GM21529 (cell line): ENCODE data around the gene MADD.

Source experiments
- ATAC-seq: cut with Tn5 transposase; IDR thresholded peaks from one replicate; pipeline ENCODE4 v1.9.1; 2021; ENCODE audit not compliant: unreplicated experiment

MADD gene

DNA sequence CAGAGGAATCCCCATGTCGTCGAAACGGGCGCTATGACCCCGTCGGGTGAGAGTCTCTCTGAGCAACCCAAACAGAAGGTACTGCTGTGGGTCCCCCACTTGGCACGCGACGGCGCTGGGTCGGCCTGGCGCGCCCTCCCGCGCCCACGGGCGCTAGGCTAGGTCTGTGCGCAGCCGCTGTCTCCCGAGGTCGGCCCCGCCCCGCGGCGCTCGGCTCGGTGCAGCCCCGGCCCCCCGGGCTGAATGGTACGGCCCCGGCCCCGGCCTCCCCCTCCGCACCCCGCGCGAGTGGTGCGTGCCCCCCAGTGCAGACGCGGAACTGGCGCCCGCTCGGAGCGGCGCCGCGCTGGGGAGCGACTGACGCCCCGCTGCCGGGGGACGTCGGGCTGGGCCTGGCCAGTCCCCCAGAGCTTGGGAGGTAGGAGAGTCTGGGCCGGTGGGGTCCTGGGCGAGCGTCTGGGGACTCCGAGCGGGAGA is at the start of gene MADD:
Gene MADD, plus strand, starts transcription at position 305 of the 477 bp plus-strand sequence.
- peak; percentile 73 for ATAC-seq

DNA sequence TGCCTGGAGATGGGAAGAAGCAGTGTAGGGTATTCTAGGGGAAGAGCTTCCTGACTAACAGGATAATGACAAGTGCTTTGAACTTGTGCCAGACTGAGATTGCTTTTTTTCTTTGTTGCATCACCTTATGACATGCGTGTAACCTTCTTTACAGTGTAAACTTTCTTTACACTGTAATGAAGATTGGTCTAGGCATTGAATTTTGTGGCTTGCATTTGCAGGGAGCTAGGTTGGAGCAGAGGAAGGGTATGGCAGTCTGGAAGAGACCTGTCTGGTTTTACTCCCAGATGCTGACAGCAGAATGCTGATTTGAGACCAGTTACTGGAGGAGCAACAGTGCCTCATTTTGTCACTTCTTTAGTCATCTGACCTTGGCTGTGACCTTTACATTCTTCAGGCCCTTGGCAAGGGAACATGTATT is 49.5 kb upstream of the MADD start:
- ATAC-seq, result no peak

DNA sequence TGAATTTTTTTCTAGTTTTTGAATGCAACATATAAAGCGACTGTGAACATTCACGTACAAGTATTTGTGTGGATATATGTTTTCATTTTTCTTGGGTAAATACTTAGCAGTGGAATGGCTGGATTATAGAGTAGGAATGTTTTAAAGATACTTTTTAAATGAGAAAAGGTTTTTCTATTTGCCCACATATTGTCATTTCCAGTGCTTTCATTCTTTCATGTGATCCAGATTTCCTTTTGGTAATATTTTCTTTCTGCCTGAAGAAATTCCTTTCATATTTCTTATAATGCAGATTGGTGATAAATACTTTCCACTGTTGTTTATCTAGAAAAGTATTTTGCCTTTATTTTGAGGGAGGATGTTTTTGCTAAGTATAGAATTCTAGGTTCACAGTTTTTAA is 47.2 kb upstream of the MADD start:
- ATAC-seq, result no peak

DNA sequence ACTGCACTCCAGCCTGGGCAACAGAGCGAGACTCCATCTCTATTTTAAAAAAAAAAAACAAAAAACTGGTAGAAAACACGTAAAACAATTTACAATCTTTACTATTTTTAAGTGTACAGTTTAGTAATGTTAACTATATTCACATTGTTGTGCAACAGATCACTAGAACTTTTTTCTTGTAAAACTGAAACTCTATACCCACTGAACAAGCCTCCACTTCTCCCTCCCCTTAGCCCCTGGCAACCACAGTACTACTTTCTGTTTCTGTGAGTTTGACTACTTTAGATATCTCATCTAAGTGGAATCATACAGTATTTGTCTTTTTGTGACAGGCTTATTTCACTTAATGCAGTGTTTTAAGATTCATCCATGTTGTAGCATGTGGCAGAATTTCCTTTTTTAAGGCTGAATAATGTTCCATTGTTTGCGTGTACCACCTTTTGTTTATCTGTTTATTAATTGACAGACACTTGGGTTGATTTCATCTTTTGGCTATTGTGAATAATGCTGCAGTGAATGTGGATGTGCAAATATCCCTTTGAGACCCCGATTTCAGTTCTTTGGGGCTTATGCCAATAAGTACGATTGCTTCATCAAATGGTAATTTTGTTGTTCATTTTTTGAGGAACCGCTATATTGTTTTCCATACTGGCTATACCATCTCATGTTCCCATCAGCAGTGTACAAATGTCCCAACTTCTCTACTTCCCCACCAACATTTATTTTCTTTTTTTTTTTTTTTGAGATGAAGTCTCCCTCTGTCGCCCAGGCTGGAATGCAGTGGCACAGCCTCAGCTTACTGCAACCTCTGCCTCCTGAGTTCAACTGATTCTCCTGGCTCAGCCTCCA is 44.2 kb upstream of the MADD start:
- ATAC-seq, result peak; percentile 85

DNA sequence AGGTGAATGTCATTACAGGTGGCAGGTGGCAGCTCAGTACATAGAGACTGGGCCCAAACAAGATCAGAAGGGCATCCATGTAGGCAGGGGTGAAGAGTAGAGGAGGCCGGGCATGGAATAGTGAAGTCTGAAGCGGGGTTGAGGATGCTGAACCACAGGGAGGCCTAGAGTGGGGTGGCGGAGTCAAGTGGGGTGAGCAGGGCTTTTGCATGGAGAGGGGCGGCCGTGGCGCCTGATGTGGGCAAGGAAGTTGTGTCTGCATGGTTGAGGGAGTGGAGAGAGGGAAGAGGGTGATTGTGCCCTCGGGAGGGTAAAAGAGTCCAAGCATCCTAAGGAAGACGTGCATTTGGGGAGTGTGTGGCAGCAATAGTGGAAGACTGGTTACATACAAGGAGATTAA is 40.8 kb upstream of the MADD start:
- ATAC-seq, result no peak

DNA sequence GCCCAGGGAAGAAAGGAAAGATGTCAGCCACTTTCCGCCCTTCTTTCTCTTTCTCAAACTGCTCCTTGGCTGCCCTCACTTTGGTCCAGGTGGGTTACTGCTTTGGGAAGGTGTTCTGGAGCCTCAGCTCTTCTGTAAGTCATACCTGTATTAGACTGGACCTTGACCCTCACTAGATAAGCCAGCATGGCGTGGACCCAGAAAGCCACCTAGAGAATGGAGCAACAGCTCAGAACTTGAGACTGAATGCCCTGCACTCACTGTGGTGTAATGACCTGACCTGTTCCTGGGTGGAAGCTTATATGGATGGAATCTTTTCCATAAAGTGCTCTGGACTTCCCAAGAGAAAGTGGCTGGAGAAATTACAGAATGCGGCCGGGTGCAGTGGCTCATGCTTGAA is 36.9 kb upstream of the MADD start:
- no peak for ATAC-seq

DNA sequence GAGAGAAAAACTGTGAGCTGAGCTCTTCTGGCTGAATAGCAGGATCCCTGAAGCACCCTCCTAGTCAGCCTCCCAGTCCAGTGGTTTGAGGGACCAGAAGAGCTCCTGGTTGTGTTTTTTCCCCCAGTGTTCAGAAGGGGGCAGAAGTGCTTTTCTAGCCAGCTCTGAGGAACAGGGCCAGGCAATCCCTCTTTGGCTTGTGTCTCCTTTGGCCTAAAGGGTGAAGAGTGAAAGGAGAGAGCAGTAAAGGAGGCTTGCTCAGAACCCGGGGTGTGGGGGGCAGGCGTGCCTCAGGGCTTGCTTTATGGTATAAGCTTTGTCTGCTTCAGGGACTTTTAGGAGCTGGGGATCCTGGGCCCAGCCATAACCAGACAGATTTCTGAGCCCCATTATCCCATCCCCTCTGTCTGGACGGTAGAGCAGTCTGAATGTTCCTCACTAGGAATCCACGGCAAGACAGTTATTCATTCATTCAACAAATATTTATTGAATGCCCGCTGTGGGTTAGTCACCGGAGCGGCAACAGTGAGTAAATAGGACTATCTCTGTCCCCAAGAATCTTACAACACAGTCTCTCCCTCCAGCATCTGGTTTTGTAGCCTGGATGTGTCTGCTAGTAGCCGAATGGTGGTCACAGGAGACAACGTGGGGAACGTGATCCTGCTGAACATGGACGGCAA is 35.8 kb upstream of the MADD start:
- ATAC-seq, result no peak

DNA sequence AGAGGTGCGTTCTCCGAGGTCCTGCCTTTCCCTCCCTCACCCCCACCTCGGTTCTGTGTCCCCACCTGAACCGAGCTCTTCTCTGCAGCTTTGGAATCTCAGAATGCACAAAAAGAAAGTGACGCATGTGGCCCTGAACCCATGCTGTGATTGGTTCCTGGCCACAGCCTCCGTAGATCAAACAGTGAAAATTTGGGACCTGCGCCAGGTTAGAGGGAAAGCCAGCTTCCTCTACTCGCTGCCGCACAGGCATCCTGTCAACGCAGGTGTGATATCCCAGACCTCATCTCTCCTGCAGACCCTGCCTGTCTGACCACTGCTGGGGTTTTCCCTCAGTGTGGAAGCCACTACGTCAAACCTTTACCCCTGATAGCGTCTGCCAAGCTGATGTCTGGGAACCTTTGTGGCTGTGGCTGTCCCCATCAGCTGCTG is 35.2 kb upstream of the MADD start:
- ATAC-seq, result no peak

DNA sequence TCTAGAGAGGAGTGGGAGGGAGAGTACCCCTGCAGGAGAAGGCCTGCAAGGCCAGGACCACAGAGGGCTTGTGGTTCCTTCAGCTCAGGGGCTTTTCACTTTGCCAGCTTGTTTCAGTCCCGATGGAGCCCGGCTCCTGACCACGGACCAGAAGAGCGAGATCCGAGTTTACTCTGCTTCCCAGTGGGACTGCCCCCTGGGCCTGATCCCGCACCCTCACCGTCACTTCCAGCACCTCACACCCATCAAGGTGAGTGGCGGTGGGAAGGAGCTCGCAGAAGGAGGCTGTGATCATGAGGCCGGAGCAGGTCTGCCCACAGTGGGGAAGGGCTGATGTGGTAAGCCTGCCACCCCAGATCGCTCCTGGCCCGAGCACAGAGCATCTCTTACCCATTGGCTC is 34.8 kb upstream of the MADD start:
- no peak for ATAC-seq

DNA sequence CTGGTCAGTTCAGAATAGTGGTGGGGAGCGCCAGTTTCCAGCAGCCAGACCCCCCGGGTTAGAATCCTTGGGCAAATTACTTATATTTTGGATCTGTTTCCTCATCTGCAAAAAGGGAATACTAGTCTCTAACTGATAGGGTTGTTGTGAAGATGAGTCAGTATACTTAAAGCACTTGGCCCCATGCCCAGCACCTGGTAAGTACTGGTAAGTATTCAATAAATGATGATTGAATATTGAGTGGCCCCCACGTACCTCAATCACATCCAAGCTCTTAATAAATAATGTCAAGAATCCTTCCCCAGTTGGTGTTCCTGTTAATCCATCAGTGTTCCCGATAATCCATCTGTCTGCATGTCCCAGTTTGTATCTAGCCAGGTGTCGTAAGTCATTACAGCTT is 33.5 kb upstream of the MADD start:
- ATAC-seq, result no peak

DNA sequence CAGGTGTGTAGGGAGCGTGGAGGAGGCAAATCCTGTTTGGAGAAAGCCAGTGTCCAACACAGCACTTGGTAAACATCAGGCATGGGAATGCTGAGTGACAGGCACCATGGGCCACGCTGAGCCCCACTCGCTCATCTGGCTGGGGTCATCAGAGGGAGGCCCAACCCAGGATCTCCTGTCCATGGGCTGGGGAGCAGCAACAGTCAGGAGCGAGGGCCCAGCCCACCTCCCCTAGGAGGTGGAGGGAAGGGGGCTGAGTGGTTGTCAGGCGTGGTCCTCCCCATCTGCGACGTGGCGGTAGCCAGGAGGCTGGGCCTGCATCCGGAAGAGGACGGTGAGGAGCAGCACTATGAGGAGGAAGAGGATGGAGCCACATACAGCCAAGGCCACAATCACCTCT is 30.1 kb upstream of the MADD start:
- ATAC-seq, result no peak

DNA sequence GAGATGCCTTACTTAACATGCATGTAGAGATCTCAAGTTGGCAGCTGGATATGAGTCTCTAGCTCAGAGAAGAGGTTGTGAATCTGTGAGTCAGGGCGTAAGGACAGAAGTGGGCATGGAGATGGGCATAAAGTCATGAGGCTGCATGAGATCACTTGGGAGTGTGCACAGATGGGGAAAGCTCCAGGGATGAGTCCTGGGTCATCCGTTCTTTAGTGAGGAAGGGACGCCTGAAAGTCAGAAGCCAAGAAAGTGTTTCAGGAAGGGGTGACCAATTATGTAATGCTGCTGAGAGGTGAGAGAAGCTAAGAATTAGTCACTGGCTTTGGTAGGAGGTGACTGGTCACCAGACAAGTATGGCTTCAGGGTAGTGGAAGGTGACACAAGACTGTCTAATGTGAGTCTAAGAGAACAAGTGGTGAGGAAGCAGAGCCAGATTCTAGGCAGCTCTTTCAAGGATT is 28.1 kb upstream of the MADD start:
- no peak for ATAC-seq

DNA sequence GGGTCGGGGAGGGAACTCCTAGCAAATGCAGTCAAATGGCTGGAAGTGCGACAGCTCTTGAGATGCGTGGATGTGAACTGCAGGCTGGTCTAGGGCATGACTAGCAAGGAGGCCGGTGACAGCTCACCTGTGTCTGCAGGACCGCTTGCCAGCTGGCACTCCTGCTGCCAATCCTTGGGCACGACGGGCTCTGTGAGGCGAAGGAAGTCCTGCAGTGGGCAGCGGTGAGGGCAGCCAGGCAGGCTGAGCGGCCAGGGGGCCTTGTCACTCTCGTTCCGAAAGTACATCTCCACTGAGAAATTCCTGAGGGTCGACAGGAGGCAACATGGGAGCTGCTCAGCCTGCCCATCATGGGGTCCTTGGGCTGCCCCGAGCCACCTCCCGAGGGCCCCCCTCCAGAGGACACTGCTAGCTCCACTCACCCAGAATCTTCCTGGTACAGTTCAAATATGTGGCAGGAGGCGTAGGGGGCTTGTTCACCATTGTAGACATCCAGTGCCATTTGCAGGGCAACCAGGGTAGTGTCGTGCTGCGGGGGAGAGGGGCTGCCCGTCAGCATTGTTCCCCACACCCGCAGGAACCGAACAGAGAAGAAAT is 27.2 kb upstream of the MADD start:
- no peak for ATAC-seq

DNA sequence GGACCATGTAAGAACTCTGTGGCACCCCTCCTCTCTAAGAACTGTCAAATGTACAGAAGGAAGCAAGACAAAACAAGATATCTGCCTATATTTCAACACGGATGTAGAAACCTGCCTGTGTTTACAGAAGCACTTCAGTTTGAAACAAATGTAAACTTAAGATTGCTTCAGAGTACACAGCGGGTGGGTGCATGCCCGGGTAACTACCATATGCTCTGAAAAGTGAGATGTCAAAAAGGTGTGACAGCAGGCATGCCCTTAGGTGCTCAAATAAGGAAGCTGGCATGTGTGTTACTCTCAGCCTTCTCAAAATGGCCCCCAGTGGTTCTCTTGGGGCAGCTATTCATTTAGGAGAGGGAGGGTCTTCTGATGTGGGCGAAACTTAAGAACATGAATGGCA is 26.5 kb upstream of the MADD start:
- no peak for ATAC-seq

DNA sequence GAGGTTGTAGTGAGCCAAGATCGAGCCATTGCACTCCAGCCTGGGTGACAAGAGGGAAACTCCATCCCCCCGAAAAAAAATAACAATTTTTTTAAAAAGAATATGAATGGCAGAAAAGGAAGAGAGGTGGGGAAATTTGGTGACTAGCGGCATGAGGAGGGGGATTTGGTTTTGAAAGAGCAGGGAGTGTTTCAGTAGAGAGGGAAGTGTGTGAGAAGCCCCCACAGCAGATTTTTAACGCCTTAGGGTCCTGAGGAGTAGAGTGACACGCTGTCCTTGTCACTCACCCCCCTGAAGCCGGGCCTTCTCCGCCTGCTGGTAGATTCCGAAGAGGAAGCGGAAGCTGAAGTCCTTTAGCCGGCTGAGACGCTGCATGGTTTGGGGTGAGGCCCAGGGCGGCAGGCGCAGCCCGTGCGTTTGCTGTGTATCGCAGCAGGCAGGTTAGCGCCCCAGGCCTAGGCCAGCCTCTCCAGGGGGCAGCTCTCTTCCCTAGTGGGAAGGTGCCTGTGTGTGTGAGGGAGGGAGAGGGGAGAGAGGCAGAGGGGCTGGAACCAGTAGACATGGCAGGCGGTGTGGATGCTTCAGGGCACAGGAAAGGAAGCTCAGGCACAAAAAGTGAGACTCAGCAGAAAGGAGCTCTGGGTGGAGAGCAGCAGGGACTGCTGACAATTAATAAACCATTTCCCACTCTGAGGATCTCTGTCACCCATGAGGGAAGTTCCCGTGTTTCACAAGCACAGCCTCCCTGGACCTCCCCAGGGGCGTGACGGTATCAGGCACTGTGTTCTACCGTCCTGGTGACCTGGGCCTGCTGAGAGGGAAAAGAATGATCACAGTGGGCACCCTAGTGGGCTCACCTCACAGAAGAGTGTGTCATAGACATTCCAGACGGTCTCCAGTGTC is 25.2 kb upstream of the MADD start:
- no peak for ATAC-seq

DNA sequence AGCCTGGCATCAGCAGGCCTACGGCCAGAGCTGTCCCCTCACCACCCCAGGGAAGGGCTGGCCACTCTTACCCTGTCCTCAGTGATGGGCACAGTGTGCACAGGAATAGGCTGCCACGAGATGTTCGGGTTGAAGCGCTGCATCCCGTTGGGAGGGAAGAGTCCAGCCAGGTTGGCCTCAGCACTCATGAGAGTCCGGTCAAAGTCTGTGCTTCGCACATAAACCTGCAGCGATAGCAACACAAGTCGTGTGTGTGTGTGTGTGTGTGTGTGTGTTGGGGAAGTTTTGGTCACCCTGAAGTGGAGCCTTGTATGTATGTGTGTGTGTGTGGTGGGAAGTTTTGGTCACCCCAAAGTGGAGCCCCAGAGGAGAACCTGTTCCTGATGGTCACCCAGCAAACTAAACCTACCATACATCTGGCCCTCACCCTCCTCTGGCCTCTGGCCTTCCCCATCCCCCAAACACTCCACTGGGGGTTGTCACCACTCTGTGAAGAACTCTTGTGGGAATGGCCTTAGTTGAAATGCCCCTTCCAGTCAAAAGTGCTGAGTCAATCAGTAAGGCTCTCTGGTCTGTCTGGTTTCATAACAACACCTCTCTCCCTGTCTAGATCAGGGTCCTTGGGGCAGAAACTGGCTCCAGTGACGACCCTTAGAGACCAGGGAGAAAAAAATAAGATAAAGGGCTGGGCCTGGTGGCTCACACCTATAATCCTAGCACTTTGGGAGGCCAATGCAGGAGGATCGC is 24.1 kb upstream of the MADD start:
- no peak for ATAC-seq

DNA sequence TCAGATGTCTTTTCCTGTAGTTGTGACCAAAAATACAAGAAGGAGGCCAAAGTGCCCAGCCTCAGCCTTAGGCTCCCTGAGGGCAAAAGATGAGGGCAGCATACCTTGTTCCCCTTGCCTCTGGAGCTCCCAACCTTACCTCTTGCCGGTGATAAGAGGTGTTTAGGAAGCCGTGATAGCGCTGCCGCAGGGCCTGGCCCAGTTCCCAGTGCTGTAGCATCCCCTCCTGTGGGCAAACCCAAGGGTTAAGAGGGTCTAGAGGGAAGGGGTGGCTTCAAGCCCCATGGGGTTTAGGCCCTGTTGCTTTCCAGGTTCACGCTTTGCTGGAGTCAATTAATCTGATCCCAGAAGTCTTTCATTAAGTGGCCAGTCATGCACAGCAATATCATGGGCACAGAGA is 22.4 kb upstream of the MADD start:
- ATAC-seq, result no peak

DNA sequence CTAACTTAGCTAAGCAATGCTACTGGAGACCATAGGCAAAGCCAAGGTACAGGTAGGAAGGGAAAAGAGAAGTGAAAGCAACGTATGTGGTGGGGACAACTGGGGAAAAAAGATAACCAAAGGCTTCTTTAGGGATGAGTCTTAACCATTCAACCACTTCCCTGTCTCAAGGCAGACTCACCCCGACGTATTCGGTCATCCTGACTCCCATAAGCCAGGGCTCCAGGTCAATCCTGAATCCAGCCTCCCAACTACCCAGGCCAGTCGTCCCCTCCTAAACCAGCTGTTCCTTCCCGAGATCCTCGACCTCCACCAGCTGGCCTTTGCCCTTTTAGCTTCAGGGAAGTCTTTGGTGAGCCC is 21.6 kb upstream of the MADD start:
- ATAC-seq, result peak; percentile 32

DNA sequence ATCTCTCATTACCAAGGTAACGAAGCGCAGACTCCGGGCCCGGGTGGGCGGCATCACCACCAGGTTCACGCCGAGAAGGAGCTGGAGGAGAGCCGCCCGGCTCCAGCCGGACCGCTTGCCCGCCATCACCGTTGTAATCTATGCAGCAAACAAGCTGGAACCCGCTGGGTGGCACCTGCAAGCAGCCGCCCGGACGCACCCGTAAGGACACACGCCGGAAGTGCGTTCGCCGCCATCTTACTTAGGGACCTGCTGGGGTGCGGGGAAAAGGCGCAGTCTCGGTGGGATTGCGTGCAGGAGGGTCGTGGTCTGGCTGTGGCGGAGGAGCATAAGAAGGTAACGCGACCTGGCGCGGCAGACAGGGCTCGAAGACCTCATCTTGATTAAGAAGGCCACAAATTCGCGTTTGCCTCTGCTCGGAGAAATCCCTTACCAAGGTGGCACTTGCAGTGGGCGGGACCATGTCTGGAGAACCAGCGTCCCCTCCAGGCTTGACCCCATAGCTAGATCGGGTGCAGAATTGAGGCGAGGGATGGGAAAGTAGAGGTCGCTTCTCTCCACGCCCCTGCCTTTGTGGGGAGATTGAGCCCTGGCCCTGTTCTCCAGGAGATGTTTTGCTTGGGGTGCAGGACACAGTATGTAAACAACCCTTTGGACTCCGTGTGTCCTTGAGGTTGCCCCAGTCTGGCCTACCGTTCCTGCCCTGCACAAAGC is 21.1 kb upstream of the MADD start, which contains the start of gene ACP2:
Gene ACP2, minus strand, starts transcription at position 151 of the 714 bp plus-strand sequence. Its CDS starts 25 bp downstream, at position 126.
- ATAC-seq, result peak; percentile 92

DNA sequence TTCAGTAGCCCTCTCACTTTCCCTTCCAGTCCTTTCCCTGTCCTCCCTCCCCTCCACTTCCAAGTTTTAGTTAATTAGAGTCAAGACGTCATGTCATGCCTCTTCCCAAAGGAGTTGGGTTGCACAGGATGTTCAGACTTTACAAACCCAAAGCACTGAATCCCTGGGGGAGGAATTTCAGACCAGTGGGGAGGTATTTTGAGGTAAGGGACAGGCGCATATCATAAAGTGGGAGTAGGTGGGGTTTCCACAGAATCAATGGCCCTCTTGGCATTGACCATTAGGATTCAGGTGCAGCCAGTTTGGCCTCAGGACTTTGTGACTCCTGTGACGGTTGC is 20.6 kb upstream of the MADD start:
- ATAC-seq, result no peak
